ENCODE measurements around the gene DAGLB.
"Not testable (repeated sequence)": the region's sequence is repeated elsewhere in the genome, so short reads cannot be mapped to it uniquely, and the experiment has no call there.

The DAGLB gene

GRCh38 chr7:6430974-6431373, 16.8 kb downstream of the DAGLB start:
- no peak for DNase-seq (ENCODE audit: low spot score)

- DNase-seq (ENCODE audit: low spot score): peak; percentile 66
Measured at GRCh38 chr7:6430271-6430940, 17.3 kb downstream of the DAGLB start.

- no peak for DNase-seq (ENCODE audit: low spot score)
Measured at GRCh38 chr7:6425948-6426347, 21.8 kb downstream of the DAGLB start.

- DNase-seq (ENCODE audit: low spot score): no peak
Measured at GRCh38 chr7:6423942-6424701, 23.6 kb downstream of the DAGLB start.

- no peak for DNase-seq (ENCODE audit: low spot score)
Measured at GRCh38 chr7:6422926-6423632, 24.7 kb downstream of the DAGLB start.

- no peak for DNase-seq (ENCODE audit: low spot score)
Measured at GRCh38 chr7:6422095-6422494, 25.7 kb downstream of the DAGLB start.

- DNase-seq (ENCODE audit: low spot score): no peak
Measured at GRCh38 chr7:6420680-6421079, 27.1 kb downstream of the DAGLB start.

- DNase-seq (ENCODE audit: low spot score): no peak
Measured at GRCh38 chr7:6419310-6419773, 28.4 kb downstream of the DAGLB start.

- no peak for DNase-seq (ENCODE audit: low spot score)
Measured at GRCh38 chr7:6417408-6417807, 30.3 kb downstream of the DAGLB start.

GRCh38 chr7:6416516-6417145, 31.1 kb downstream of the DAGLB start:
- DNase-seq (ENCODE audit: low spot score): no peak

GRCh38 chr7:6413637-6414036, 34.1 kb downstream of the DAGLB start:
- DNase-seq (ENCODE audit: low spot score): no peak

GRCh38 chr7:6409944-6410693, 37.6 kb downstream of the DAGLB start:
- DNase-seq (ENCODE audit: low spot score): no peak

GRCh38 chr7:6409091-6409490, 38.7 kb downstream of the DAGLB start:
- DNase-seq (ENCODE audit: low spot score): no peak

- no peak for DNase-seq (ENCODE audit: low spot score)
Measured at GRCh38 chr7:6407434-6407833, 40.3 kb downstream of the DAGLB start.

- no peak for DNase-seq (ENCODE audit: low spot score)
Measured at GRCh38 chr7:6406121-6406520, 41.6 kb downstream of the DAGLB start.

GRCh38 chr7:6403907-6404306, 43.8 kb downstream of the DAGLB start:
- no peak for DNase-seq (ENCODE audit: low spot score)

GRCh38 chr7:6402741-6403140, 45.0 kb downstream of the DAGLB start:
- no peak for DNase-seq (ENCODE audit: low spot score)

- DNase-seq (ENCODE audit: low spot score): no peak
Measured at GRCh38 chr7:6402041-6402440, 45.7 kb downstream of the DAGLB start.

GRCh38 chr7:6401536-6401935, 46.2 kb downstream of the DAGLB start:
- DNase-seq (ENCODE audit: low spot score): no peak

- DNase-seq (ENCODE audit: low spot score): not testable (repeated sequence)
Measured at GRCh38 chr7:6400243-6401105, 47.3 kb downstream of the DAGLB start.

GRCh38 chr7:6399351-6399750, 48.4 kb downstream of the DAGLB start:
- DNase-seq (ENCODE audit: low spot score): no peak

All from D341Med (cell line).